Prostate gland (tissue), 2 donors: ENCODE measurements around the gene NOXA1. TPM values are rescaled to one million over a fixed set of nuclear protein-coding genes. Genes with fewer than 3 reads are reported as not detected.
A peak's percentile ranks its signal among the peaks of the same experiment; 100 is the strongest.

Source experiments
- DNase-seq: peaks from one replicate; pipeline ENCODE4 v3.0.0-alpha.2; 2019; ENCODE audit warnings: low spot score
- H3K27ac ChIP-seq, 2 donors: fragments of 200-600 bp; sonication (generic); 2 replicates each; pipeline ENCODE4 v1.5.1; 2017 to 2019
- H3K27me3 ChIP-seq: fragments of 200-600 bp; sonication (generic); replicated peaks from 2 replicates; pipeline ENCODE4 v1.5.1; 2019; ENCODE audit not compliant: insufficient read depth
- H3K36me3 ChIP-seq, 2 donors: fragments of 200-600 bp; sonication (generic); 1 replicate in 1 of 2; 2 replicates in 1 of 2; pipeline versions ENCODE4 v1.5.1 to v1.8.1; 2017 to 2019
- H3K4me1 ChIP-seq: fragments of 200-600 bp; sonication (generic); replicated peaks from 2 replicates; pipeline ENCODE4 v1.5.1; 2019
- H3K4me3 ChIP-seq, 2 donors: fragments of 200-600 bp; sonication (generic); 2 replicates each; pipeline ENCODE4 v1.5.1; 2017 to 2019
- H3K9me3 ChIP-seq: fragments of 200-600 bp; sonication (generic); 2 replicates; pipeline ENCODE4 v1.5.1; 2017
- CTCF ChIP-seq, 4 experiments: fragments of 200-600 bp in 2 of 4; fragments of 450-650 bp in 2 of 4; sonication (generic) in 2 of 4; IDR thresholded peaks; 1 replicate in 3 of 4; 2 replicates in 1 of 4; pipeline ENCODE4 v1.5.1; 2016 to 2019; ENCODE audit warnings: antibody characterized with exemption in 4 of 4, mild to moderate bottlenecking in 2 of 4, moderate library complexity in 2 of 4
- POLR2A ChIP-seq: fragments of 450-650 bp; IDR thresholded peaks from one replicate; pipeline ENCODE4 v1.6.1; 2016; ENCODE audit warnings: antibody characterized with exemption, mild to moderate bottlenecking
- POLR2AphosphoS5 ChIP-seq: sonication (generic); formaldehyde crosslinking; IDR thresholded peaks from one replicate; pipeline ENCODE4 v1.6.1; 2017; ENCODE audit warnings: antibody characterized with exemption
- WGBS: methylation state at CpG from one replicate; pipeline ENCODE4 v1.1.5; 2018; 5-methylcytosine and 5-hydroxymethylcytosine counted together
- intact Hi-C: fragments of 100-400 bp; cut with DNase I; formaldehyde crosslinking; loops from one replicate; pipeline ENCODE4 v1.14.2; 2022
- total RNA-seq, 2 donors: library from RNA; depleted of rRNA; stranded (reverse); fragments of >200 nt; gene quantifications; one replicate each; pipeline ENCODE4 v1.1.0, GENCODE V29; 2016

The NOXA1 gene
- total RNA-seq, 2 donors from 2014 or later = 7.5 to 17.1 TPM

GRCh38 chr9:137416563-137417151 is 6.5 kb upstream of the NOXA1 start:
- TF ChIP-seq CTCF (IDR thresholded peaks at IDR 0.05) (no peak), POLR2AphosphoS5 (no peak), POLR2A (no peak)
- DNase-seq = no peak
- Histone ChIP-seq H3K27me3 (no peaks in the 10 kb centered on the region), H3K27ac (no peak overlapping the region), H3K9me3 (no peaks in the 10 kb centered on the region), H3K4me1 (no peaks in the 10 kb centered on the region), H3K36me3 (no peaks in the 10 kb centered on the region), H3K4me3 (no peak overlapping the region)
- 86% methylated on average over 45 of the region's 45 CpGs for WGBS
- intact Hi-C loops = no loop called here

GRCh38 chr9:137417161-137418021 is 5.8 kb upstream of the NOXA1 start:
- WGBS = 83% methylated on average over 97 of the region's 99 CpGs
- H3K27me3 ChIP-seq = no peaks in the 10 kb centered on the region
- TF ChIP-seq POLR2AphosphoS5 (no peak), POLR2A (no peak), CTCF (IDR thresholded peaks at IDR 0.05) (no peak)
- intact Hi-C loops = no loop called here
- H3K9me3 ChIP-seq = no peaks in the 10 kb centered on the region
- H3K4me3 ChIP-seq = peak overlapping the region; percentile 1 to 15
- H3K4me1 ChIP-seq = no peaks in the 10 kb centered on the region
- no peaks in the 10 kb centered on the region for H3K36me3 ChIP-seq
- no peak overlapping the region for H3K27ac ChIP-seq
- no peak for DNase-seq

GRCh38 chr9:137421838-137422603 is 1.2 kb upstream of the NOXA1 start:
- H3K9me3 ChIP-seq = no peaks in the 10 kb centered on the region
- H3K27ac ChIP-seq = peak overlapping the region; percentile 69 to 76
- WGBS = under 1% methylated on average over 11 of the region's 11 CpGs
- H3K4me1 ChIP-seq = no peaks in the 10 kb centered on the region
- H3K27me3 ChIP-seq = no peaks in the 10 kb centered on the region
- H3K4me3 ChIP-seq = peak overlapping the region; percentile 80 to 98
- no peaks in the 10 kb centered on the region for H3K36me3 ChIP-seq
- DNase-seq = no peak
- TF ChIP-seq CTCF (IDR thresholded peaks at IDR 0.05) = no peak
- TF ChIP-seq POLR2AphosphoS5 = no peak
- TF ChIP-seq POLR2A = no peak
- intact Hi-C loops = no loop called here

- Histone ChIP-seq H3K4me1 (no peaks in the 10 kb centered on the region), H3K36me3 (no peaks in the 10 kb centered on the region), H3K9me3 (no peaks in the 10 kb centered on the region), H3K27me3 (no peaks in the 10 kb centered on the region), H3K4me3 (peak overlapping the region; percentile 80 to 98), H3K27ac (peak overlapping the region; percentile 60 to 76)
- TF ChIP-seq CTCF (IDR thresholded peaks at IDR 0.05) = peak in 1 of 4 experiments; percentile 8
- TF ChIP-seq POLR2A = no peak
- no peak for TF ChIP-seq POLR2AphosphoS5
- WGBS = 14% methylated on average over 57 of the region's 77 CpGs
- no peak for DNase-seq
- intact Hi-C loops = no loop called here
Measured at GRCh38 chr9:137423514-137424291, 510 bp downstream of the NOXA1 start.
